Endothelial cell (in vitro differentiated cells): Measurements from ENCODE around the gene ETS1. TPM values are rescaled to one million over a fixed set of nuclear protein-coding genes. Genes with fewer than 3 reads are reported as not detected.

Experiments
- DNase-seq: peaks from one replicate; pipeline ENCODE4 v3.0.0; 2021; ENCODE audit warnings: low spot score
- H3K27ac Mint-ChIP-seq: one replicate; pipeline ENCODE4 v1.8.0; 2021; ENCODE audit warnings: mixed read lengths, inconsistent platforms; ENCODE audit not compliant: unreplicated experiment
- H3K27me3 Mint-ChIP-seq: one replicate; pipeline ENCODE4 v1.8.0; 2021; ENCODE audit warnings: mild to moderate bottlenecking, moderate library complexity, mixed read lengths, inconsistent platforms; ENCODE audit not compliant: unreplicated experiment
- H3K36me3 Mint-ChIP-seq: one replicate; pipeline ENCODE4 v1.8.0; 2021; ENCODE audit warnings: mild to moderate bottlenecking, low read depth, mixed read lengths, inconsistent platforms; ENCODE audit not compliant: unreplicated experiment
- H3K4me1 Mint-ChIP-seq: one replicate; pipeline ENCODE4 v1.8.0; 2021; ENCODE audit warnings: mild to moderate bottlenecking, mixed read lengths, inconsistent platforms; ENCODE audit not compliant: unreplicated experiment
- H3K4me3 Mint-ChIP-seq: one replicate; pipeline ENCODE4 v1.8.0; 2021; ENCODE audit warnings: mild to moderate bottlenecking, mixed read lengths, inconsistent platforms; ENCODE audit not compliant: unreplicated experiment
- H3K9me3 Mint-ChIP-seq: one replicate; pipeline ENCODE4 v1.8.0; 2021; ENCODE audit warnings: mixed read lengths, inconsistent platforms; ENCODE audit not compliant: unreplicated experiment
- CTCF ChIP-seq: fragments of 200-600 bp; sonication (generic); IDR thresholded peaks from one replicate; pipeline ENCODE4 v1.5.0; 2021; ENCODE audit warnings: antibody characterized with exemption; ENCODE audit not compliant: unreplicated experiment
- total RNA-seq: library from RNA; stranded (reverse); fragmentation: NEBNext Ultra II Directional; extraction: Animal tissue kit (Norgen Biotek cat#: 25700); gene quantifications from one replicate; pipeline ENCODE4 v1.2.1, GENCODE V29; 2021; ENCODE audit not compliant: unreplicated experiment

The ETS1 gene
- total RNA-seq, 1 donor from 2014 or later = 309 TPM

GRCh38 chr11:128614026-128614425 lies 26.7 kb upstream of the ETS1 start:
- Mint-ChIP-seq H3K27me3 (peaks cover 17% of the 10 kb centered on the region), H3K27ac (no peak overlapping the region)

GRCh38 chr11:128613300-128613995 lies 26.1 kb upstream of the ETS1 start:
- Mint-ChIP-seq H3K27me3 (peaks cover 15% of the 10 kb centered on the region), H3K9me3 (no peaks in the 10 kb centered on the region), H3K36me3 (no peaks in the 10 kb centered on the region), H3K27ac (no peak overlapping the region), H3K4me3 (no peak overlapping the region), H3K4me1 (peaks cover 86% of the 10 kb centered on the region)
- TF ChIP-seq CTCF = no peak
- DNase-seq = no peak

More at GRCh38 chr11:128614026-128614425, 26.7 kb upstream of the ETS1 start:
- Mint-ChIP-seq H3K9me3 (no peaks in the 10 kb centered on the region), H3K36me3 (no peaks in the 10 kb centered on the region), H3K4me1 (peaks cover 87% of the 10 kb centered on the region), H3K4me3 (no peak overlapping the region)
- DNase-seq = no peak
- TF ChIP-seq CTCF = no peak

- Mint-ChIP-seq H3K27ac (peak overlapping the region; percentile 75), H3K4me3 (peak overlapping the region; percentile 17), H3K36me3 (no peaks in the 10 kb centered on the region), H3K27me3 (peaks cover 11% of the 10 kb centered on the region), H3K4me1 (peaks cover 76% of the 10 kb centered on the region), H3K9me3 (no peaks in the 10 kb centered on the region)
- TF ChIP-seq CTCF = no peak
- no peak for DNase-seq
Observed at GRCh38 chr11:128610721-128611617, 23.6 kb upstream of the ETS1 start.

- Mint-ChIP-seq H3K27me3 (peaks cover 5% of the 10 kb centered on the region), H3K4me1 (peaks cover 74% of the 10 kb centered on the region), H3K4me3 (no peak overlapping the region), H3K27ac (peak overlapping the region; percentile 53), H3K9me3 (no peaks in the 10 kb centered on the region), H3K36me3 (no peaks in the 10 kb centered on the region)
- no peak for TF ChIP-seq CTCF
- no peak for DNase-seq
Observed at GRCh38 chr11:128609785-128610184, 22.4 kb upstream of the ETS1 start.
